ENCODE data around the gene RET.

DNA sequence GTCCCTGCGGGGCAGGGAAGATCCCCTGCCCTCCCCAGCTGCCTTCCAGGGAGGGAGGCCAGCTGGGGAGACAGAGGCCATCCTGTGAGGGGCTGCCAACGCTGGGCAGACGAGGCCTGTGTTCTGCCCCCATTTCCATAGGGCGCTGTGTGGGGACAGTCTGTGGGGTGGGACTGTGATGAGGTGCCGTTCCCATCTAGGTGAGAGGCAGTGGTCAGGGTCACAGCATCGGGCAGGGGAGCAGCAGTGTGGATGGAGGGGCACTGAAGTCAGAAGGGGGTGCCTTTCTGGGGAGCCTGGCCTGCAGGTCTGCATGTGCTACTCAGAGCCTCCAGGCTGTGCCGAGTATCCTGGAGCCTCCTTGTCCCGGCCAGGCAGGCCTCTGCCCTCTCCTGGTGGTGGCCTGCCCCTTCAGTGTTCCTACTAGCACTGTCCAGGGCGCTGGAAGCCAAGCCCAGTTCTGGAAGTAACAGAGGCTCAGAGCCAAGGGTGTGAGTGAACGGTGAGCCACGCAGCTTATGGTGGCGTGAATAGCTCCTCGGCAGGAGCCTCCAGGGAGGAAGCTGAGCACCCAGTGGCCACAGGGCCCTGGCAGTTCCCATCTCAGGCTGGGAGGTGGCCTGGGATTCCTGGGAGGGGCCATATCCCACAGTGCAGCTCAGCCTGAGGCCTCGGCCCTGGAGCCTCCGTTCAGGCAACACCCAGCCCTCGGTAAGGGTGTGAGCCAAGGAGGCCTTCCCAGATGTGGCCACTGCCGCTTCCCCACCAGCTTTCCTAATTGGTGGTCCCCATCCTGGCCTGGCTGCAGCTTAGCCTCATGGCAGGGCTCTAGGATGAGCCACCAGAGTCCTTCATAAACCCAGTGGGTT lies 38.1 kb downstream of the RET start:
- no peak for TF ChIP-seq YY1 (IDR thresholded peaks at IDR 0.05; ENCODE audit: insufficient read depth, insufficient read length)
- no peak for TF ChIP-seq SUZ12 (IDR thresholded peaks at IDR 0.05; ENCODE audit: extremely low read depth, insufficient read depth, insufficient read length)
